GM19372 (cell line): ENCODE results near the gene REC114.

Experiments used
- ATAC-seq: cut with Tn5 transposase; IDR thresholded peaks from one replicate; pipeline ENCODE4 v1.9.1; 2021; ENCODE audit warnings: mild to moderate bottlenecking, low read depth, moderate library complexity; ENCODE audit not compliant: unreplicated experiment

The REC114 gene

GRCh38 chr15:73600413-73601335, 157.7 kb downstream of the REC114 start:
- no peak for ATAC-seq

DNA sequence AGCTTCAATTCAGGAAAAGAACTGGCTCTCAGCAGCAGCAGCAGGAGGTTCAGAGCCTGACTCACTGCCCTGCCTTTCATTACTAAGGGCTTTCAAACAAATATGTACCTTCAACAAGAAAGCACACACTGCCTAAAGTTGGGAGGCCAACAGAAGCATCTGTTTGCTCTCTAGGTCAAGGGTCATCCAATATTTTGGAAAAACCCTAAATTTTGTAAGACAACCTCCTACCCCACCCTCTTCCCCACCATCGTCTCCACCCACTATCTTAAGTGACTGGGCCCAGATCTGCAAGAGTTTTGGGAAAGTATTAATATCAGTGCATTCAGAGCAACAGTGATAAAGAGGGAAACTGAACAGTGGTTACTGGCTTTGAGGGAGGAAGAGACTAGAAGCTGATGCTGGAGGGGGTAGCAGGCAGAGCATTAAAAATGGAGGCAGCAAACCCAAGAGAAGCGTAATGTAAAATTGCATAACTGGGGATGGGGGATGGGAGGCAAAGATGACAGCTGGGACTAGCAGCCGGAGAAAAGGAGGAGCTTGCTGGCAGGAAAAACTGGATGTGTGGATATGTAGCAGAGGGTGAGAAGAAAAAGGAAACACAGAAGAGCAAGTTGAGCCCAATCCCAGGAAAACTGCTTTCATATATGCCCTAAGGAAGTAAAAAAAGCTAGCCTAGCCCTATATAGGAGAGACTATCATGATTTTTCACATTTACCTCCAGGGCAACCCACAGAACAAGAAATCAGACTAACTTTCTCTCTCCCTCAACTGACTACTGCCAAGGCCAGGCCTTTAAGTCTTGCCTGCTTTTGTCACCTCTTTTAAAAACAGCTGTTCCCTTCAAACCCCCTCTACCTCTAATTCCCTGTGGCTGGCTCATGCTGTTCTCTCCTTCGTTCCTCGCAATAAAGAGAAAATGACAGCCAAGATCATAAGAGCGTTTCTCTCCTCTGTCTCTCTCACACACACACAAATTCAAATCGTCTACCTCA, 158.8 kb downstream of the REC114 start:
- no peak for ATAC-seq

- ATAC-seq, result no peak
Observed at GRCh38 chr15:73602446-73602843, 159.5 kb downstream of the REC114 start.

GRCh38 chr15:73602992-73603391, 160.0 kb downstream of the REC114 start:
- ATAC-seq, result no peak

DNA sequence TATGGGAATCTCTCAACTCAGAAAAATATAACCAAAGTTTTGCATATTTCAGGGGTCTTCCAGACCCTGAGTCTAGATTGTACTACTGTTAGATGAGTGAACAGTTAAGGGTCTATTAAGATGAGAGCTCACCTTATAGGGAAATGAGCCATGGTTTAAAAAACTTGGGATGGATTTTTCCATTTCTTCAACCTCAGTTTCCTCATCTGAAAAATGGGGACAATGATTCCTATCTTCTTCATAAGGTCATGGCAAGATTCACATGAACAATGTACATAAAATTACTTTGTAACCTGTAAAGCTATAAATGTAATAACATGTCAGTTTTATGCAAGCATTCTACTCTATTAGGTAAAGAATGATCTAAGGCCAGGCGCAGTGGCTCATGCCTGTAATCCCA, 161.5 kb downstream of the REC114 start:
- ATAC-seq, result no peak

- no peak for ATAC-seq
Observed at GRCh38 chr15:73605759-73606436, 162.9 kb downstream of the REC114 start.

GRCh38 chr15:73607405-73607804, 164.4 kb downstream of the REC114 start:
- ATAC-seq, result no peak

- no peak for ATAC-seq
Observed at GRCh38 chr15:73607843-73608242, 164.9 kb downstream of the REC114 start.

DNA sequence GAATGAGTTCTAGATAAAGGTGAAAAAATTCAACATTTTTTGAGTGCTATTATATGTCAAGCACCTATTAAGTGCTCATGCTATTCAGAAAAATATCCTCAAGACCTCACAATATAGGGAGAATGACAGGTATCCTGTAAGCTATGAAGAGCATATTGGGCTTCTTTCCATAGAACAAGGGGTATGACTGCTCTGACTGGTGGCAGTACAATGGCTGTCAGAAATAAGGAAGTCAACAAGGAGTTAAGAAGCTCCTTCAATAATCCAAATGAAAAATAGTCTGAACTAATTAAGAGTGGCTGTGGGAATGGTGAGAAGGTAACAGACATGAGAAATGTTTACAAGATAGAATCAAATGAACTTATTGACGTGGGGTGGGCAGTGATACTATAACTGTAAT, 165.5 kb downstream of the REC114 start:
- no peak for ATAC-seq

DNA sequence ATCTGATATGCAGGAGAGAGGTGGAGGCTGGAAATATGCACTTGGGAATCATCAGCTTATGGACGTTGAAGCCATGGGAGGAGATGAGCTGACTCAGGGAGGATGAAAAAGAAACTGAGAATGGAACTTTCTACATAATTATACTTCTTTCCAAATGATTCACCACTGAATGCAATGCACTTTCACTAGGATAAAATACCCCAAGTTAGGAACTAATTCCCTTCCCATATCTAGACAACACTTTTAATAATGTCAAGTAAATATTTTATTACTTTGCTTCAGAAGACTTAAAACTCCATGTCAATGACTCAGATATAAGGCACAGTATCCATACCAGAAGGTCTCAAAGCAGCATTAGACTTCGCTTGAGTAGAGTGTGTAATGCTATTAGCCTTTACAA, 166.0 kb downstream of the REC114 start:
- ATAC-seq, result no peak
